ENCODE data around the gene KBTBD3. TPM values are rescaled to one million over a fixed set of nuclear protein-coding genes. Genes with fewer than 3 reads are reported as not detected.

Gene KBTBD3
- total RNA-seq, 6 donors from 2014 or later = 1.2 to 9.6 (median 6.2) TPM

- H3K4me3 ChIP-seq = no peak overlapping the region
- no peaks in the 10 kb centered on the region for H3K36me3 ChIP-seq
- H3K27me3 ChIP-seq = no peaks in the 10 kb centered on the region
- no peaks in the 10 kb centered on the region for H3K4me1 ChIP-seq
- WGBS, 2 donors = 83 to 85% methylated on average over 2 of the region's 2 CpGs
- no peak overlapping the region for H3K27ac ChIP-seq
- H3K9me3 ChIP-seq = no peaks in the 10 kb centered on the region
- no peak for ATAC-seq (ENCODE audit: low FRiP score in 2 of 2)
- TF ChIP-seq POLR2AphosphoS5 (IDR thresholded peaks at IDR 0.05) (no peak), CTCF (IDR thresholded peaks at IDR 0.05) (no peak), EP300 (IDR thresholded peaks at IDR 0.05) (no peak), POLR2A (IDR thresholded peaks at IDR 0.05) (no peak)
- DNase-seq = no peak
These were observed 26.0 kb downstream of the KBTBD3 start for GRCh38 chr11:106051103-106051502.

GRCh38 chr11:106049727-106050476 lies 27.2 kb downstream of the KBTBD3 start:
- H3K27ac ChIP-seq = no peak overlapping the region
- no peaks in the 10 kb centered on the region for H3K4me1 ChIP-seq
- no peaks in the 10 kb centered on the region for H3K36me3 ChIP-seq
- DNase-seq (no peak), ATAC-seq (ENCODE audit: low FRiP score in 2 of 2) (no peak)
- no peaks in the 10 kb centered on the region for H3K27me3 ChIP-seq
- 85 to 86% methylated on average over 5 of the region's 5 CpGs for WGBS, 2 donors
- TF ChIP-seq POLR2A (IDR thresholded peaks at IDR 0.05) (no peak), CTCF (IDR thresholded peaks at IDR 0.05) (no peak), POLR2AphosphoS5 (IDR thresholded peaks at IDR 0.05) (no peak), EP300 (IDR thresholded peaks at IDR 0.05) (no peak)
- H3K9me3 ChIP-seq = no peaks in the 10 kb centered on the region
- H3K4me3 ChIP-seq = no peak overlapping the region

- no peaks in the 10 kb centered on the region for H3K4me1 ChIP-seq
- no peaks in the 10 kb centered on the region for H3K9me3 ChIP-seq
- no peak overlapping the region for H3K4me3 ChIP-seq
- DNase-seq (no peak), ATAC-seq (ENCODE audit: low FRiP score in 2 of 2) (no peak)
- no peak overlapping the region for H3K27ac ChIP-seq
- H3K27me3 ChIP-seq = no peaks in the 10 kb centered on the region
- TF ChIP-seq CTCF (IDR thresholded peaks at IDR 0.05) (no peak), POLR2A (IDR thresholded peaks at IDR 0.05) (no peak), POLR2AphosphoS5 (IDR thresholded peaks at IDR 0.05) (no peak), EP300 (IDR thresholded peaks at IDR 0.05) (no peak)
- no peaks in the 10 kb centered on the region for H3K36me3 ChIP-seq
These were observed 29.5 kb downstream of the KBTBD3 start for GRCh38 chr11:106047631-106048030.

- H3K27ac ChIP-seq = no peak overlapping the region
- H3K4me1 ChIP-seq = no peaks in the 10 kb centered on the region
- ATAC-seq (ENCODE audit: low FRiP score in 2 of 2) (no peak), DNase-seq (no peak)
- H3K9me3 ChIP-seq = no peaks in the 10 kb centered on the region
- no peaks in the 10 kb centered on the region for H3K36me3 ChIP-seq
- H3K4me3 ChIP-seq = no peak overlapping the region
- TF ChIP-seq CTCF (IDR thresholded peaks at IDR 0.05) = no peak
- TF ChIP-seq POLR2A (IDR thresholded peaks at IDR 0.05) = no peak
- no peak for TF ChIP-seq POLR2AphosphoS5 (IDR thresholded peaks at IDR 0.05)
- no peak for TF ChIP-seq EP300 (IDR thresholded peaks at IDR 0.05)
- no peaks in the 10 kb centered on the region for H3K27me3 ChIP-seq
These were observed 33.6 kb downstream of the KBTBD3 start for GRCh38 chr11:106043540-106043939.

- Histone ChIP-seq H3K4me1 (no peaks in the 10 kb centered on the region), H3K36me3 (no peaks in the 10 kb centered on the region), H3K4me3 (no peak overlapping the region), H3K27me3 (no peaks in the 10 kb centered on the region), H3K9me3 (no peaks in the 10 kb centered on the region), H3K27ac (no peak overlapping the region)
- no peak for ATAC-seq (ENCODE audit: low FRiP score in 2 of 2)
- 60 to 84% methylated on average over 2 of the region's 2 CpGs for WGBS, 2 donors
- no peak for DNase-seq
- TF ChIP-seq POLR2A (IDR thresholded peaks at IDR 0.05) = no peak
- TF ChIP-seq CTCF (IDR thresholded peaks at IDR 0.05) = no peak
- no peak for TF ChIP-seq POLR2AphosphoS5 (IDR thresholded peaks at IDR 0.05)
- no peak for TF ChIP-seq EP300 (IDR thresholded peaks at IDR 0.05)
These were observed 44.3 kb downstream of the KBTBD3 start for GRCh38 chr11:106032861-106033260.
